HG03439 (cell line): ENCODE measurements around the gene MS4A1.
"Not testable (repeated sequence)": the region's sequence is repeated elsewhere in the genome, so short reads cannot be mapped to it uniquely, and the experiment has no call there.

Experiments
- ATAC-seq: cut with Tn5 transposase; IDR thresholded peaks from one replicate; pipeline ENCODE4 v1.9.1; 2021; ENCODE audit warnings: mild to moderate bottlenecking, moderate library complexity; ENCODE audit not compliant: unreplicated experiment

MS4A1 gene

GRCh38 chr11:60502221-60502775 lies 46.7 kb downstream of the MS4A1 start:
- ATAC-seq = no peak

GRCh38 chr11:60504219-60504905 lies 48.7 kb downstream of the MS4A1 start:
- ATAC-seq = no peak

- ATAC-seq = not testable (repeated sequence)
These were observed 54.0 kb downstream of the MS4A1 start for GRCh38 chr11:60509609-60510008.

GRCh38 chr11:60510209-60510608 lies 54.6 kb downstream of the MS4A1 start:
- not testable (repeated sequence) for ATAC-seq

GRCh38 chr11:60511393-60511792 lies 55.7 kb downstream of the MS4A1 start:
- no peak for ATAC-seq

GRCh38 chr11:60512651-60513225 lies 57.1 kb downstream of the MS4A1 start:
- no peak for ATAC-seq

GRCh38 chr11:60513496-60514460 lies 58.1 kb downstream of the MS4A1 start:
- ATAC-seq = no peak

GRCh38 chr11:60515144-60515855 lies 59.7 kb downstream of the MS4A1 start, which contains the start of gene MS4A13:
Gene MS4A13, plus strand, starts transcription at chr11:60515392. Its CDS starts 2,692 bp downstream, at chr11:60518084.
- no peak for ATAC-seq
